Muscle of leg (tissue), 11 donors: ENCODE results near the gene TTC5. TPM values are rescaled to one million over a fixed set of nuclear protein-coding genes. Genes with fewer than 3 reads are reported as not detected.
"Not testable (repeated sequence)": the region's sequence is repeated elsewhere in the genome, so short reads cannot be mapped to it uniquely, and the experiment has no call there.

Source experiments
- DNase-seq: peaks from one replicate; pipeline ENCODE4 v3.0.0; 2013
- H3K27ac ChIP-seq: one replicate; pipeline ENCODE4 v1.5.1; 2013; ENCODE audit warnings: mild to moderate bottlenecking, low read length, control low read depth
- H3K27me3 ChIP-seq: one replicate; pipeline ENCODE4 v1.6.1; 2013; ENCODE audit warnings: low read length; ENCODE audit not compliant: control insufficient read depth, insufficient read depth
- H3K36me3 ChIP-seq: one replicate; pipeline ENCODE4 v1.6.1; 2013; ENCODE audit warnings: low read length; ENCODE audit not compliant: control insufficient read depth, insufficient read depth
- H3K4me1 ChIP-seq: one replicate; pipeline ENCODE4 v1.6.1; 2013; ENCODE audit warnings: low read length; ENCODE audit not compliant: control insufficient read depth, insufficient read depth
- H3K4me3 ChIP-seq: one replicate; pipeline ENCODE4 v1.5.1; 2013; ENCODE audit warnings: low read length, control low read depth
- H3K9me3 ChIP-seq: replicated peaks from 2 replicates; pipeline ENCODE4 v1.6.1; 2013; ENCODE audit warnings: low read depth, low read length; ENCODE audit not compliant: control insufficient read depth
- WGBS: methylation state at CpG from one replicate; pipeline ENCODE4 v1.1.5; 2013; ENCODE audit warnings: missing lambda C conversion rate; ENCODE audit not compliant: insufficient coverage; 5-methylcytosine and 5-hydroxymethylcytosine counted together
- polyA plus RNA-seq, 8 donors: library from polyadenylated mRNA; unstranded; fragments of 120-200 nt; gene quantifications; one replicate each; pipeline versions ENCODE4 v1.2.1 to v1.2.3, GENCODE V29; 2013; ENCODE audit warnings: inconsistent platforms in 1 of 8, low replicate concordance in 1 of 8; ENCODE audit not compliant: insufficient read length in 8 of 8, insufficient read depth in 1 of 8
- total RNA-seq: library from RNA; stranded (reverse); fragments of 120-200 nt; gene quantifications from one replicate; pipeline ENCODE4 v1.2.4, GENCODE V29; 2013

TTC5 gene
- total and polyA plus RNA-seq, 9 donors = 9.6 to 16.0 (median 11.8) TPM

DNA sequence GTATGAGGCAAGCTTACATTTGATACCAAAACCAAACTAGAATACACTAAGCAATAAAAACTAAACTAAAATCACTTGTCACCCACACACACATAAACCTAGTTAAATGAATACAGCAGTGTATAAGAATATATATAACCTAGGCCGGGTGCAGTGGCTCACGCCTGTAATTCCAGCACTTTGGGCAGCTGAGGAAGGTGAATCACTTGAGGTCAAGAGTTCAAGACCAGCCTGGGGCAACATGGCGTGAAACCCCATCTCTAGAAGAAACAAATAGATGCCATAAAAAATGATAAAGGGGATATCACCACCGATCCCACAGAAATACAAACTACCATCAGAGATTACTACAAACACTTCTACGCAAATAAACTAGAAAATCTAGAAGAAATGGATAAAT lies 41.4 kb downstream of the TTC5 start:
- not testable (repeated sequence) for H3K4me1 ChIP-seq, H3K9me3 ChIP-seq, DNase-seq, H3K36me3 ChIP-seq, H3K27me3 ChIP-seq, H3K27ac ChIP-seq, H3K4me3 ChIP-seq
- no CpG with 5 or more reads among the region's 5 CpGs for WGBS

DNA sequence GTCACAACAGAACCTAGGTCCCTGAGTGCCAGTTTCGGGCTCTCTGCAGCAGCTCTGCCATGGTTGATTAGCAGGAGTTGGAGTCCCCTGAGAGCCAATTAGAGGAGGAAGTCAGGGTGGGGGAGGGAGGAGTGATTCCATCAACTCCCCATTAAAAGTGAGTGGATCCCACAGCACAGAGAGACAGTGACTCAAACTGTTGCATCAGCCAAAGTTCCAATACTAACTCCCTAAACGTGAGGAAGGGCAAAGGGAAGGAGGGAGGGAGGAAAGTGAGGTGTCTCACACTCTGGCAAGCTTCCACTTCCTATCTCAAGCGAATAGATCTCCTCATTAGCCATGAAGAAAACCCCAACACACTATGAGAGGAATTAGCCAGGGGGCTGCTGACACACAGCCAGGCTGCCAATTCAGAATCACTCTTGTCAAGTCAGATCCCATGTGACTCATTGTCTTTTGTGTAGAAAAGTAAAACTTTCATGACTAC lies 43.1 kb downstream of the TTC5 start:
- Histone ChIP-seq H3K4me1 (no peaks in the 10 kb centered on the region), H3K27me3 (no peaks in the 10 kb centered on the region), H3K36me3 (no peaks in the 10 kb centered on the region), H3K4me3 (no peak overlapping the region), H3K9me3 (no peaks in the 10 kb centered on the region), H3K27ac (no peak overlapping the region)
- no CpG with 5 or more reads among the region's 3 CpGs for WGBS
- no peak for DNase-seq

DNA sequence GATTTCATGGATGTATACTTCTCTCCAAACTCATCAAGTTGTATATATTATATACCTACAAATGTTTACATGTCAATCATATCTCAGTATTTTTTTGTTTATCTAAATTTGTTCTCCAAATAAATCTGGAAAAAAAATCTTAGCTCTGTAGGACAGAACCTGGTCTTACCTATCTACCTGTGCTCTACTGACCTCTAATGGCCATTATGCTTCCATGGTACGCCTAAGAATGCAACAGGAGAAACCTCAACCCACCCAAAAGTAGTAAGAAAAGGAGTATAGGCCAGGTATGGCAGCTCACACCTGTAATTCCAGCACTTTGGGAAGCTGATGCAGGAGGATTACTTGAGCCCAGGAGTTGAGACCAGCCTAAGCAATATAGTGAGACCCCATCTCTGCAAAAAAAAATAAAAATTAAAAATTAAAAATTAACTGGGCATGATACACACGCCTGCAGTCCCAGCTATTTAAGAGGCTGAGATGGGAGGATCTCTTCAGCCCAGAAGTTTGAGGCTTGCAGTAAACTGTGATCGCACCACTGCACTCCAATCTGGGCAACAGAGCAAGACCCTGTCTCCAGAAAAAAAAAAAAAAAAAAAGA lies 58.0 kb downstream of the TTC5 start:
- Histone ChIP-seq H3K36me3 (no peaks in the 10 kb centered on the region), H3K9me3 (peaks cover 17% of the 10 kb centered on the region), H3K4me3 (no peak overlapping the region), H3K27ac (no peak overlapping the region), H3K4me1 (no peaks in the 10 kb centered on the region), H3K27me3 (no peaks in the 10 kb centered on the region)
- no peak for DNase-seq
- 80% methylated on average over 1 of the region's 3 CpGs for WGBS

Other genes with a start within 250 kb of the TTC5 start
- not detected for gene OR4L1, start 245.9 kb downstream of the TTC5 start, total RNA-seq
- gene OR4L1, start 245.9 kb downstream of the TTC5 start, polyA plus RNA-seq = not detected
- not detected for gene OR4K17, start 195.2 kb downstream of the TTC5 start, total RNA-seq
- under 1 TPM in 5 of 8 donors, not detected in 3; 0.03 to 0.13 (median 0.05) TPM for gene OR4K17, start 195.2 kb downstream of the TTC5 start, polyA plus RNA-seq
- not detected for gene OR4N5, start 167.1 kb downstream of the TTC5 start, total RNA-seq
- gene OR4N5, start 167.1 kb downstream of the TTC5 start, polyA plus RNA-seq = not detected
- gene OR11G2, start 115.1 kb downstream of the TTC5 start, total RNA-seq = not detected
- gene OR11G2, start 115.1 kb downstream of the TTC5 start, polyA plus RNA-seq = not detected
- gene OR11H6, start 82.2 kb downstream of the TTC5 start, total RNA-seq = not detected
- gene OR11H6, start 82.2 kb downstream of the TTC5 start, polyA plus RNA-seq = not detected
- not detected for gene OR11H7, start 77.0 kb downstream of the TTC5 start, total RNA-seq
- gene OR11H7, start 77.0 kb downstream of the TTC5 start, polyA plus RNA-seq = under 1 TPM in 3 of 8 donors, not detected in 5; 0.15 to 0.38 (median 0.31) TPM
- gene OR11H4, start 66.7 kb downstream of the TTC5 start, total RNA-seq = not detected
- not detected for gene OR11H4, start 66.7 kb downstream of the TTC5 start, polyA plus RNA-seq
- gene CCNB1IP1, start 27.3 kb upstream of the TTC5 start, total RNA-seq = 76.1 TPM
- gene CCNB1IP1, start 27.3 kb upstream of the TTC5 start, polyA plus RNA-seq = 10 to 100 TPM; 51.5 to 74.3 (median 65.6) TPM
- 21.8 TPM for gene PARP2, start 37.7 kb upstream of the TTC5 start, total RNA-seq
- gene PARP2, start 37.7 kb upstream of the TTC5 start, polyA plus RNA-seq = 10 to 100 TPM; 29.6 to 36.9 (median 33.4) TPM
- 14.8 TPM for gene TEP1, start 107.5 kb upstream of the TTC5 start, total RNA-seq
- gene TEP1, start 107.5 kb upstream of the TTC5 start, polyA plus RNA-seq = 10 to 100 TPM; 12.2 to 18.5 (median 15.8) TPM
- gene KLHL33, start 130.2 kb upstream of the TTC5 start, total RNA-seq = 1.1 TPM
- gene KLHL33, start 130.2 kb upstream of the TTC5 start, polyA plus RNA-seq = 1 to 10 TPM in 4 of 8 donors, under 1 TPM in 4; 0.37 to 2.5 (median 1.1) TPM
- 28.8 TPM for gene OSGEP, start 148.9 kb upstream of the TTC5 start, total RNA-seq
- 10 to 100 TPM; 26.4 to 47.5 (median 34.0) TPM for gene OSGEP, start 148.9 kb upstream of the TTC5 start, polyA plus RNA-seq
- gene APEX1, start 149.3 kb upstream of the TTC5 start, total RNA-seq = 60.0 TPM
- 100 to 1,000 TPM; 175 to 205 (median 185) TPM for gene APEX1, start 149.3 kb upstream of the TTC5 start, polyA plus RNA-seq
- gene PIP4P1, start 155.5 kb upstream of the TTC5 start, total RNA-seq = 13.7 TPM
- 10 to 100 TPM; 19.4 to 25.4 (median 20.5) TPM for gene PIP4P1, start 155.5 kb upstream of the TTC5 start, polyA plus RNA-seq
- gene PNP, start 163.5 kb upstream of the TTC5 start, total RNA-seq = 8.9 TPM
- 10 to 100 TPM in 7 of 8 donors, 1 to 10 TPM in 1; 9.8 to 16.5 (median 11.6) TPM for gene PNP, start 163.5 kb upstream of the TTC5 start, polyA plus RNA-seq
- 0.09 TPM for gene RNASE10, start 199.6 kb upstream of the TTC5 start, total RNA-seq
- gene RNASE10, start 199.6 kb upstream of the TTC5 start, polyA plus RNA-seq = under 1 TPM in 3 of 8 donors, not detected in 5; 0.16 to 0.27 (median 0.23) TPM